SW 1271 (cell line): ENCODE results near the gene ZSWIM2.
"Not testable (repeated sequence)": the region's sequence is repeated elsewhere in the genome, so short reads cannot be mapped to it uniquely, and the experiment has no call there.

ENCODE experiments used
- DNase-seq, 2 experiments: peaks; one replicate each; lab custom pipeline; 2025; lab: John Stamatoyannopoulos, UW

ZSWIM2 gene, protein sequence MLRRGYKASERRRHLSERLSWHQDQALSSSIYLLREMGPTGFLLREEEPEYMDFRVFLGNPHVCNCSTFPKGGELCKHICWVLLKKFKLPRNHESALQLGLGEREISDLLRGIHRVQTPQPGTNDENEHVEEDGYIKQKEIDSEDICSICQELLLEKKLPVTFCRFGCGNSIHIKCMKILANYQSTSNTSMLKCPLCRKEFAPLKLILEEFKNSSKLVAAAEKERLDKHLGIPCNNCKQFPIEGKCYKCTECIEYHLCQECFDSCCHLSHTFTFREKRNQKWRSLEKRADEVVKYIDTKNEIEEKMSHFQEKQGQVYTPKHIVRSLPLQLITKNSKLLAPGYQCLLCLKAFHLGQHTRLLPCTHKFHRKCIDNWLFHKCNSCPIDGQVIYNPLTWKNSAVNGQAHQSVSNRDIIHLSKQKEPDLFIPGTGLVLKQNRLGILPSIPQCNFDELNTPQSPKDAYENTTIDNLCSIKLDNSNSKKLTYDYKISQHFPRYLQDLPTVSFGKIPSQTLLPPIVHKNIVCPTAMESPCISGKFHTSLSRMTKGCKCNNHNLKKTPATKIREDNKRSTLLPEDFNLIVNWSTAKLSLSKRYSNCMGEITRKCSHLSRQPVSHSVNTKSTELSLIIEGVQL

DNA sequence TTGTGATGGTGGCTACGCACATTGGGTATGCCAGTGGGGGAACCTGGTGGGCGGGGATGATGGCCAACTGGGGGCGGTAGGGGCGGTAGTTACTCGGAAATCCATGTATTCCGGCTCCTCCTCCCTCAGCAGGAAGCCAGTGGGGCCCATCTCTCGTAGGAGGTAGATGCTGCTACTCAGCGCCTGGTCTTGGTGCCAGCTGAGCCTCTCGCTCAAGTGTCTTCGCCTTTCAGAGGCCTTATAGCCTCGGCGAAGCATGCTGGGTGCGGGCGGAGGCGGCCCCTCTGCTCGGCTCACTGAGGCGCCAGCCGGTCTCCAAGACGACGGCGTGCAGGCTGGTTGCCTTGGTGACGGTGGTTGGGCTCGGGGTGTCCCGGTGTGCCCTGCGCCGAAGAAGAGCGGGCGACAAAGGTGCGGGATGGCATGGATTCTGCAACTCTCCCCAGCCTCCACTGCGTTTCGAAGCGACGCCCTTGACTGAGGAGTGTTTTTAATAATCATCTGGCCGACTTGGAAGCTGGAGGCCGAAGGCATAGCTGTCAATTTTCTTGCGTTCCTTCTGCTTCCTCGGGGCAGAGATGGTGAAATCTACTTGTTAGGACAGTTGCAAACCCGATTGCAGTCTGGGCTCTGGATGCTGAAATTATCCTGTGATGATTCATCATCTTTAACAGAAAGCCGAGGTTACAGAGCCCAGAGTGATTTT lies at the start of gene ZSWIM2:
Gene ZSWIM2, minus strand, starts transcription at position 298 of the 706 bp plus-strand sequence. Its CDS starts 40 bp downstream, at position 258.
- DNase-seq = no peak

DNA sequence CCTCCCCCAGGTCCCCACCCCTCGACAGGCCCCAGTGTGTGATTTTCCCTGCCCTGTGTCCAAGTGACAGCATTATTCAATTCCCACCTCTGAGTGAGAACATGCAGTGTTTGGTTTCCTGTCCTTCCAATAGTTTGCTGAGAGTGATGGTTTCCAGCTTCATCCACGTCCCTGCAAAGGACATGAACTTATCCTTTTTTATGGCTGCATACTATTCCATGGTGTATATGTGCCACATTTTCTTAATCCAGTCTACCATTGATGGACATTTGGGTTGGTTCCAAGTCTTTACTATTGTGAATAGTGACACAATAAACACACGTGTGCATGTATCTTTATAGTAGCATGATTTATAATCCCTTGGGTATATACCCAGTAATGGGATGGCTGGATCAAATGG lies 47.2 kb upstream of the ZSWIM2 start:
- DNase-seq = not testable (repeated sequence)

DNA sequence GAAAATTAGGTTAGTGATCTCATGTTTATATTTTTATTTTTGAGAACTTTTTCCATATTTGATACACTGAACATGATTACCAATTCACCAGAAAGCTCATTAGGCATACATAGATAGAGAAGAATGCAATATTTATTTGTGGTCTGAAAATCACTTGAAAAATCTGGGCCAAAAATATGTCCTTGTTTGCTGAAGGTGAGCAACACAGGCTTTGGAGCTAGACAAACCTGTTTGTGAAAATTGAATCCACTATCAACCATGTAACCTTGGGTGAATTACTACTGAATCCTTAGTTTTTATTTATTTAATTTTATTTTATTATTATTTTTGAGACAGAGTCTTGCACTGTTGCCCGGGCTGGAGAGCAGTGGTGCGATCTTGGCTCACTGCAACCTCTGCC lies 46.5 kb upstream of the ZSWIM2 start:
- no peak for DNase-seq

DNA sequence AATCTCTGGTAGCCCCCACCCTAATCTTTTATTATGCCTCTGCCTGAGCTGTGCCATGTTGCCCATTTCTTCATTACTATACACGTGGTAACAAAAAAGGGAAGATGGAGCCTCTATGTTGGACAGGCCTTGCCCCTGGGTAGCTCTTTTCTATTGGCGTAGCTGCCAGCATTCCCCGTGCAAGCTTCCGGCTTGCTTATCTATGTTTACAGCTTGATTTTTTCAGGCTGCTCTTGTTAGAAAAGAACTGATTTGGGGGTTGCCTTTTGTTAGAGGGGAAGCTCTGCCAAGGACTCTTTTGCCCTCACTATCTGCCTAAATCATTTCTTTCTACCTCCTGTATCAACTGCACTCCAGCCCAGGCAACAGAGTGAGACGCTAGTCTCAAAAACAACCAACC lies 45.5 kb upstream of the ZSWIM2 start:
- DNase-seq = no peak

DNA sequence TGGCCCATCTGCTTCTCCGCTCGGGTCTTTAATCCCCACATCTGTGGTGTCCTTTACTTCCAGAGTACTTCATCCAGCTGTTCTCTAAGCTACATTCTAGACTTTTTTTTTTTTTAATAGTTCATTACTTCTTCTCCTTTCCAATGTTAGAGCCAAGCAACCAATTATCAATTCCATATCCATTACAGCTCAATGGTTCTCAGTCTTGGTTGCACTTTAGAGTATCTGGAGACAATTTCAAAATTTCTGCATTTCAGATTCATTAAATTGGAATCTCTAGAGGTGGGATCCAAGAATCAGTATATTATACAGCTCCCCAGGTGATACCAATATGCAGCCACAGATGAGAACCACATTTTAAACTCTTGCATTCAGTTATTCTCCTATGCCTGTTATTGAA lies 43.9 kb upstream of the ZSWIM2 start:
- DNase-seq = no peak

DNA sequence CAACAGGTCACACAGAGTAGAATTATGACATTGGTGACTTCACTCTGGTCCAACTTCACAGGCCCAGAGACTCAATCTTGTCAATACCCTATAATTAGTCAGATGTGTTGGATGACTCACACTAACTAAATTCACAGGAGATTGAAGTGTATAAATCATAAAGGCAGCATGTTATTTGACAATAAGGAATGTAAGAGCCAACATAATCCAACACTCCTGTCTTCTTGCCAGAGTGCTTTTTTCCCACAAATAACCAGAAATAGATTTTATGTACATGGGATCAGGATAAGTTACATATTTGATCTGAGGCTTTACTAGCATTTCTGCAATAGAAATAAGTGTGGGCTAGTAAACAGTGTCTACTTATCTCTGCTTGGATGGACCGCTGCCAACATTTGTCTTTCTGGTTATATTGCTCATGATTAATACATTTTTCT lies 42.2 kb upstream of the ZSWIM2 start:
- no peak for DNase-seq

DNA sequence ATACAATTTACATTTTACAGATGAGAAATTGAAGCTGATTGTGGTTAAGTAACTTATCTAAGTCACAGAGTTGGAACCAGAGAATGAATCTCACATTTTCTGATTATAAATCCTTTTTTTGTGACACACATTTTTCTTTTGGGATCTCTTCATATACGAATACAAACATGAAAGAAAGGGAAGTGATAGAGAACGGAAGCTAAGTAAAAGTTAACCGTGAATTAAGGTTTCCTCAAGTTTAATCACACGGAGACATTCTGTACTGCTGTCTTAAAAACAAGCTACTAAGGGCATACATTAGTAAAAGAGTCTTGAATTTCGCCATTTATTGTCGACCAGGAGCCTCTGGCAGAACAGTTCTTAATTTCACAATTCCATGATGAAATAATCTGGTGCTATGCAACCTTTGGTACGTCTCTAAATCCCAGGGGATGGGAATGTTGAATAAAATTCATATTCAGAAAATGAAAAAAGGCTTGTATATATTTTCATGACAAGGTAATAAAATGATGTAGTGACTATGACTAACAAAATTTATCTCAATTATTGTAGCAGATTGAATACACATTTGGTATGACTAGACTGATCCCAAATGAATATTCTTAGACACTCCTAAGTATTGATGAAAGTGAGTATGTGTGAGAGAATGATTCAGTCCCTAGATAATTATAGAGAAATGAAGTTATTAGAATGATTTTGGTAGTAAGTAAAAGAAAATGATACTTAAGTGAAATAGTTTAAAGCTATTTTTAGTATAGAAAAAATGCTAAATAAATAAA lies 40.3 kb upstream of the ZSWIM2 start:
- DNase-seq = no peak

DNA sequence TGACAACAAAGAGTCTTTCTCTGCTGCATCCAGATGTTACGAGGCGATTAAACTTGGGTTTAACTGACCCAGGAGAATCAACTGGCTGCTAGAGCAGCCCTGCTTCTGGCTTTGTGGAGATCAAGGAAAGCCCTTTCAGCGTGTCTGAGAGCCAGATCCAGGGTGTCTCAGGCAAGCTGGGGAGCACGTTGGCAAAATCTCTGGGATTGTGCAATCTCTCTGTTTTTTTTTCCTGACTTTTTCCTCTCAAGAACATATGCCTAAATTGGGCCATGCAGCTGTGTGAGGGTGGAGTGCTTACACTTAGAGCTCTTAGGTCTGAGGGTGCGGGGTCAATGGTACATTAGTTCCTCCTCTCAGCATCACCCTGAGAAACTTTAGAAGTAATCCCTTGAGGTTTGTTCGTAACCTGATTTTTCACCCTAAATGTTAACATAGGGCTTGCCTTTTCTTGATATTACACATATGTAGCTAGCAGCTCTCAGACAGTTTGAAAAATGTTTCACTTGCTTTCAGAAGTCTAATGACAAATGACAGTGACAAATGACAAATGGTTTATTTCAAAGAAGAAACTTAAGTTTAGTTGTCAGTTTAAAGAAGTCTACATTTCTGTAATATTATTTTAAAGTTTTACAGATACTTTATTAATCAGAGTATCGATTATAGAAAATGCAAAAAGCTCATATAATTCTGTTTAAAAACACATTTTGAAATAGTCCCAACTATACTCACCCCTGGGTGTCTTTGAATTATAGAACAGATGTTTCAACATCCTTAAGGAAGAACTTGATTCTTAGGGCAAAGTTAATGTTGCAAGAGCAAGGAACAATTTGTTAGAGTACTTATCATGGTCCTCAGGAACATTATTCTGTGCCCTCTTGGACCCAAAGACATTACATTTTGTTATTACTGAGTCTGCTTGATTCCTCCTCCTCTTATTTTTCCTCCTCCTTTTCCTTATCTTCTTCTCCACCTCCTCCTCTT lies 38.4 kb upstream of the ZSWIM2 start:
- DNase-seq = no peak

DNA sequence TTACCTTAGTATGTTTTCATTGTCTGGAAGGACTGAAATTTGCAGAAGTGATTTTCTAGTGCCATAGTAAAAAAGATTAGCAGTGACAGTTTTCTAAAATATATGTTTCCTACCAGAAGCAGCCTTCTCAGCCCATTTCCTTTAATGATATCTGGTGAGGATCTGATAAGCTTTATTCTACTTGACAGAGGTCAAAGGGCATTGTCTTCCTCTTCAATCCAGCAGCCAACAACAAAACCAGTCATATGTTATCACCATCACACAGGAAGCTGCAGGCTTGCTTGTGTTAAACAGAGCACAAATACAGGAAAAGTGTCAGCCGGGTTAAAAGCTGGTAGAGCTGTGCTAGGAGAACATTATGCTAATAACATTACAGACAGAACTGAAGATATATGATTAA lies 35.6 kb upstream of the ZSWIM2 start:
- no peak for DNase-seq

DNA sequence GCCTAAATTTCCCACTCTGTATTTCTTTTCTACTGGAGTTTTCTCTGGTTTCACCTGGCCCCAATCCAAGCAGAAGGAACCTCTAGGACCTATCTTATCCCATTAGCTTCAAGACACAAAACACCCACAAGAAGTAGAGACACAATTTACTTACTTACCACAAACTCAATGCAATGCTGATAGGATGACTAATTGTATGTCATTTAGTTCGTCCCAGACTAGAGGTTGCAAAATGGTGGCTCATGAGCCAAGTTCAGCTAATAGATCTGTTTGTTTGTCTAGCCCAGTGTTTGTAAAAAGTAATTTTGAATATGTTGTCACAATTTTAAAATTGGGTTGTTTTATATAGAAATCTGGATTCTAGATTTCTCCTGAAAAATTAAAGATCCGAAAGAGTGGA lies 34.7 kb upstream of the ZSWIM2 start:
- no peak for DNase-seq

DNA sequence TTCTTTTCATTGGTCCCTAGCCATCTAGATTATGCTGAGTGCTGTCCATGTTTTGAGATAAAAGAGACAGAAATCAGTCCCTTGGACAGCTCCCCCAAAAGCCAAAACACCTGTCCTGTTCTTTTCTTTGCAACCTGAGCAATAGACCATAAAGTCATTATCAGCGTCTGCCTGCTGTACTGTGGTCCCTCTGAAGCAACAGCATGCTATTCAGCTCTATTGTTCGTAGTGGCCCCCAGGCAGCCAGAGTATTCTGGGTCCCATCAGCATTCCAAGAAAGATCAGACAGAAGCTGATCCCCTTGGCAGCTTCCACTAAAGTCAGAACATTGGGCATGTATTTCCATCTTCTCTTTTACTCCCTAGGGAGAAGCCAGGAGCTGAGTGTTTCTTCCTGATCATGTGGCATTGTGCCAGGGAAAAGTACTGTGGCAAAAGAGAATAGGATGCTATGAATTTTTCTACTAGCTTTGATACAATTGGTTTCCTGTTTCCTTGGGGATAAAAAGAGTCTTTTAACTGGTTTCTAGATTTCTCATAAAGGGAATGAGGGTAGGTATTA lies 33.6 kb upstream of the ZSWIM2 start:
- no peak for DNase-seq

DNA sequence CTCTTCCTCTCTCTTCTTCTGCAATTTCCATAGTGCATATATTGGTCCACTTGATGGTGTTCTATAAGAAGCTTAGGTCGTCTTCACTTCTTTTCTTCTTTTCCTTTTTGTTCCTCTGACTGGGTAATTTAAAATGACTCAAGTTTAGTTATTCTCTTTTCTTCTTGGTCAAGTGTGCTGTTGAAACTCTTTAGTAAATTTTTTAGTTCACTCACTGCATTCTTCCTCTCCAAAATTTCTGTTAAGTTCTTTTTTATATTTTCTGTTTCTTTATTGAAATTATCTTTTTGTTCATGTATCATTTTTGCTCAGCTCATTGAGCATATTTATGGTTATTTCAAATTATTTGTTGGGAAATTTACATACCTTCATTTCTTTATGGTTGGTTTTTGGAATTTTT lies 32.7 kb upstream of the ZSWIM2 start:
- no peak for DNase-seq

DNA sequence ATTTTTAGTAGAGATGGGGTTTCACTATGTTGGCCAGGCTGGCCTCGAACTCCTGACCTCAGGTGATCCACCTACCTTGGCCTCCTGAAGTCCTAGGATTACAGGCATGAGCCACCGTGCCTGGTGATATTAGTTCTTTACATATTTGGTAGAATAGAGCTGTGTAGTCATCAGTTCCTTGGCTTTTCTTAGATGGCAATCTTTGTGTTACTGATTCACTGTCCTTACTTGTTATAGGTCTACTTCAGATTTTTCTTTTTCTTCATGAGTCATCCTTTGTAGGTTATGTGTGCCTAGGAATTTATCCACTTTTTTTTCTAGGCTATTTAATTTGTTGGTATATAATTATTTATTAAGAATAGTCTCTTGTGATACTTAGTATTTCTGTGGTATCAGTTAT lies 30.3 kb upstream of the ZSWIM2 start:
- no peak for DNase-seq

DNA sequence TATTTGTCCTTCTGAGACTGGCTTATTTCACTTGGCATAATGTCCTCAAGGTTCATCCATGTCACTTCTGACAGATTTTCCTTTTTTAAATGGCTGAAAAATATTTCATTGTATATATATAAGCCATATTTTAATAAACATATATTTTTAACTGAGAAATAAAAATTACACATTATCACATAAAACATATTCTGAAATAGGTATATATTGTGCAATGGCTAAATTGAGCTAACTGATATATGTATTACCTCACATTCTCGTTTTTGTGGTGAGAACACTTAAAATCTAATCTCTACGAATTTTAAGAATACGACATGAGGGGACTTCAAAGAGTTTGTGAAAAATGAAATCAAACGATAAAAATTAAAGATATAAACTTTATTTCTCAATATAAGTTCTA lies 25.7 kb upstream of the ZSWIM2 start:
- DNase-seq = no peak

DNA sequence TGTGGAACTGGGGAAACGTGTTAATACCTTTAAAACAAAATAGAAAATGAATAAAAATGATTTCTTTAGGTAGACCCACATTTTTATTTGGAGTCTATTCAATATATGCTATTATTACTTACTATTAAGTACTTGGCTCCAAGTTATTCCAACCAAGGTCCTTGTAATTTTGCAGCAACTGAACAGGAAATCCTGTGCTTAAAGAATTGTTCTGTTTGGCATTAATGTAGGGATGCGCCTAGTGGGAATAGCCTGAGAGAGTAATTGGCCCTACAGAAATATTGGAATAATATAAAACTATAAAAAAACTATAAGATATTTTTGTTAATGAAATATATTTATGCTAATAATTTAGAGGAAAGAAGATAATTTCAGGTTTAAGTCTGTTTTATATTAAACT lies 22.9 kb upstream of the ZSWIM2 start:
- DNase-seq = no peak

DNA sequence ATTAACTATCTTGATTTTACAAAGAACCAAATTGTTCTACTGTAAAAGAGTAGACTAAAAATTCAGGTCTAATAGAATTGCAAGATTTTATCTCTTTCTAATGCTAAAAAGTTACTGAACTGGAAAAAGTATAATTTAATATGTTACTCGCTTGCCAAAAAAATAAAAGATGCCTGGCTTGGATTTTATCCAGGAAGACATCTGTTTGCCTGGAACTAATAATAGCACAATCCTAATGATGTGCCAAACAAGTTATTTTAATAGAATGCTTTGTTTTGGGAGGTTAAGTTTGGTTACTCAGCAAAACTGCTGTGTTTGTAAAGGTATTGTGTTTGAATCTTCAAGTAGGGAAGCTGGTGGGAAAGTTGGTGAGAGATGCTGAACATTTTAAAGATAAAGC lies 19.4 kb upstream of the ZSWIM2 start:
- no peak for DNase-seq

DNA sequence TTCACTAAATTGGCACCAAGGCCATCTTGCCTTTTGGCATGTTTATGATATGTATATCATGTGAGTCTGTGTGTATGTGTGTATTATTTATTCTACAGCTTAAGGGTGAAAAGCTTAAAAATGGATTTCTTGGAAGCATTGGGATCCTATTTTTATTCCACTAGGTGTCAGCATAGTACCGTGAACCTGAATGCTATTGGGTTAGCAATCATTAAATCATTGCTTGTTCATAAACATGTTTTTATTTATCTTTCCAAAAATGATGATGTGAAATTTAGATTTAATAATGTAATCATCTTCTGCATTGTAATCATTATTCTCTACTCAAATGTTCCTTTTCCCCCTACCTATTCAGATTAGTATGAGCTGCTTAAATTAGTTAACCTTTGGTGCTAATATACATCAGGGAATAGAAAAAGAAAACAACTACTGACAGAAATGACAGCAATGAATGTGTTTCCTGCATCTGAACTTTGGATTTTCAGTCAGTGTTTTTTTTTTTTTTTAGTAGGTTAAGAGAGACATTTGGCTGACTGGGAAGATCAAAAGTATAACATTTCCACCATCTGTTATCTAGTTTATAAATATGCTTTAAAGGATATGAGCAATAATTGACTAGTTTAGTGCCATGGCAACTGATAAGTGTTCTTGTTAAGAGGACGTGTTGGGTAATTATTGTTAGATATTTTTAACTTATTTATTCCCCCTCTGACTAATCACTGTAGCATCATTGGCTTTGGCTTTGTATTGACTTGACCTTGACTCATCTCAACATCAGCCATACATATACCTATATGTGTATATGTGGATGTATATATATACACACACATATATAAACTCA lies 14.1 kb upstream of the ZSWIM2 start:
- peak in 1 of 2 experiments; percentile 44 for DNase-seq

DNA sequence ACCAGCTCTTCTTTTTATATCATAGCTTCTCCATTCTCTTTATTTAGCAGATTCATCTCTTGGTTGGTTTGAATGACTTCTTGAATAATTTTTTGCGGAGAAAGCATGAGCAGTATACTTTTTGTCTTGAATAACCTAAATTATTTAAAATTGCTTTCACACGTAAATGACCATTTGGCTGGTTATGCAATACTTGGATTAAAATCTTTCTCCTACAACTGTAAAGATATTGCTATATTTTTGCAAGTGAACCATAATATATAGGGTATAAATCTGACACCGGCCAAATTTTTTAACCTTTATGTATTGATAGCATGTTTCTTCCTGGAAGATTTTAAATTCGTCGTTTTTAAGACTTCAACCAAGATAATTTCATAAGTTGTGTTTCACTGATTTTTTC lies 6.2 kb upstream of the ZSWIM2 start:
- no peak for DNase-seq

DNA sequence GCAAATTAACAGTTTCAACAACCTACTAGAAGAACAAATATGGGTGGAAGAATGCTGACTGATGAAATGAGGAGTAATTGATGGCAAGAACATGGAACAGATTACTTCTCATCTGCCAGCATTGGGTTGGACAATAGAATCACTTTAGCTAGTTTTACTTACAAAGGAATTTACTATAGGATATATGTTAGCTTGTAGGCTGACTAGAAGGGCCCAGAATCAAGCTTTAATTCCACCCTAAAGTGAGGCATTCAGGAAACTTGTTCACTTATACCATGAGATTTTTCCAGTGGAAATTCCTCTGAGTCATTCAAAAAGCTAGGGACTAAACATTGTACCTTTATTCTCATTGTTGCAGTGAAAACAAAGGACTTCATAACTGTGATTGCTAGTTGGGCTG lies 5.0 kb upstream of the ZSWIM2 start:
- no peak for DNase-seq

DNA sequence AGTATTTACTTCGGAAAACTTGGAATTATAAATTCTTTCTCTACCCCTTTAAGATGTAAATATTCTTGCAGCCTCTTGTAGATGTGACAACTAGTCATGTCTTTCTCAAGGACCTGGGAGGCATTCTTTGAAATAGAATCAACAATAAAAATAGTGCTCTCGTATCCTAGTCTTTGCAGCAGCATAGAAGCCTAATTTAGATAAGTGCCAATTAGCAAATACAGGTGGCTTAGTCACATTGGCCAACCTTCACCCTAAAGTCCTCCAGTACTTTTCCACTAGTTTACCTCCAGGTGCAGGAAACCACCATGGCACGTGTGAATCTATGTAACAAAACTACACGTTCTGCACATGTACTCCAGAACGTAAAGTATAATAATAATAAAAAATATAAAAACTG lies 3.5 kb upstream of the ZSWIM2 start:
- no peak for DNase-seq
